Measurements from ENCODE around the gene ACSF3. TPM values are rescaled to one million over a fixed set of nuclear protein-coding genes. Genes with fewer than 3 reads are reported as not detected.

The ACSF3 gene
- total RNA-seq, 1 experiment from 2014 or later = 30.8 TPM

- H3K4me1 ChIP-seq (ENCODE audit: control insufficient read depth, insufficient read depth, low read length) = no peaks in the 10 kb centered on the region; the same call in 1 of the 2 replicates
- H3K27ac ChIP-seq (ENCODE audit: low read length) = no peak overlapping the region
- TF ChIP-seq POLR2AphosphoS5 (IDR thresholded peaks at IDR 0.05; ENCODE audit: low read depth, low read length) = no peak
- no peak for TF ChIP-seq SIN3A (IDR thresholded peaks at IDR 0.05; ENCODE audit: borderline replicate concordance, insufficient read depth, low read depth, low read length)
- no peak for TF ChIP-seq TCF7L2 (IDR thresholded peaks at IDR 0.05; ENCODE audit: low read depth, low read length)
- TF ChIP-seq, protein P1, sequence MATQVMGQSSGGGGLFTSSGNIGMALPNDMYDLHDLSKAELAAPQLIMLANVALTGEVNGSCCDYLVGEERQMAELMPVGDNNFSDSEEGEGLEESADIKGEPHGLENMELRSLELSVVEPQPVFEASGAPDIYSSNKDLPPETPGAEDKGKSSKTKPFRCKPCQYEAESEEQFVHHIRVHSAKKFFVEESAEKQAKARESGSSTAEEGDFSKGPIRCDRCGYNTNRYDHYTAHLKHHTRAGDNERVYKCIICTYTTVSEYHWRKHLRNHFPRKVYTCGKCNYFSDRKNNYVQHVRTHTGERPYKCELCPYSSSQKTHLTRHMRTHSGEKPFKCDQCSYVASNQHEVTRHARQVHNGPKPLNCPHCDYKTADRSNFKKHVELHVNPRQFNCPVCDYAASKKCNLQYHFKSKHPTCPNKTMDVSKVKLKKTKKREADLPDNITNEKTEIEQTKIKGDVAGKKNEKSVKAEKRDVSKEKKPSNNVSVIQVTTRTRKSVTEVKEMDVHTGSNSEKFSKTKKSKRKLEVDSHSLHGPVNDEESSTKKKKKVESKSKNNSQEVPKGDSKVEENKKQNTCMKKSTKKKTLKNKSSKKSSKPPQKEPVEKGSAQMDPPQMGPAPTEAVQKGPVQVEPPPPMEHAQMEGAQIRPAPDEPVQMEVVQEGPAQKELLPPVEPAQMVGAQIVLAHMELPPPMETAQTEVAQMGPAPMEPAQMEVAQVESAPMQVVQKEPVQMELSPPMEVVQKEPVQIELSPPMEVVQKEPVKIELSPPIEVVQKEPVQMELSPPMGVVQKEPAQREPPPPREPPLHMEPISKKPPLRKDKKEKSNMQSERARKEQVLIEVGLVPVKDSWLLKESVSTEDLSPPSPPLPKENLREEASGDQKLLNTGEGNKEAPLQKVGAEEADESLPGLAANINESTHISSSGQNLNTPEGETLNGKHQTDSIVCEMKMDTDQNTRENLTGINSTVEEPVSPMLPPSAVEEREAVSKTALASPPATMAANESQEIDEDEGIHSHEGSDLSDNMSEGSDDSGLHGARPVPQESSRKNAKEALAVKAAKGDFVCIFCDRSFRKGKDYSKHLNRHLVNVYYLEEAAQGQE (IDR thresholded peaks at IDR 0.05; ENCODE audit: insufficient read depth in 1 of 2, low read depth in 2 of 2, low read length in 1 of 2) = no peak
- no peak for TF ChIP-seq CTCF (IDR thresholded peaks at IDR 0.05)
- BruUV-seq (replicated peaks) = no TSS peak
- H3K4me3 ChIP-seq (ENCODE audit: low read depth in 2 of 2, low read length in 2 of 2) = no peak overlapping the region
- POLR2A ChIA-PET = no interaction called here
- ATAC-seq (no peak), DNase-seq (ENCODE audit: low read depth, low spot score) (no peak)
- in situ Hi-C loops (cut with HindIII; ENCODE audit: low pct_unique_long_range_greater_than_20kb, low sequenced_read_pairs) = no loop called here
- CTCF ChIA-PET = no interaction called here
- H3K27me3 ChIP-seq (ENCODE audit: control insufficient read depth, insufficient read depth, low read length) = no peaks in the 10 kb centered on the region
- no peaks in the 10 kb centered on the region for H3K36me3 ChIP-seq (ENCODE audit: control insufficient read depth, insufficient read depth, low read length)
- intact Hi-C loops (cut with micrococcal nuclease; ENCODE audit: unreplicated experiment) = no loop called here
- no peaks in the 10 kb centered on the region for H3K9me3 ChIP-seq (ENCODE audit: control insufficient read depth, insufficient read depth, low read depth, low read length)
These were observed 34.8 kb upstream of the ACSF3 start for GRCh38 chr16:89058812-89059211.

DNA sequence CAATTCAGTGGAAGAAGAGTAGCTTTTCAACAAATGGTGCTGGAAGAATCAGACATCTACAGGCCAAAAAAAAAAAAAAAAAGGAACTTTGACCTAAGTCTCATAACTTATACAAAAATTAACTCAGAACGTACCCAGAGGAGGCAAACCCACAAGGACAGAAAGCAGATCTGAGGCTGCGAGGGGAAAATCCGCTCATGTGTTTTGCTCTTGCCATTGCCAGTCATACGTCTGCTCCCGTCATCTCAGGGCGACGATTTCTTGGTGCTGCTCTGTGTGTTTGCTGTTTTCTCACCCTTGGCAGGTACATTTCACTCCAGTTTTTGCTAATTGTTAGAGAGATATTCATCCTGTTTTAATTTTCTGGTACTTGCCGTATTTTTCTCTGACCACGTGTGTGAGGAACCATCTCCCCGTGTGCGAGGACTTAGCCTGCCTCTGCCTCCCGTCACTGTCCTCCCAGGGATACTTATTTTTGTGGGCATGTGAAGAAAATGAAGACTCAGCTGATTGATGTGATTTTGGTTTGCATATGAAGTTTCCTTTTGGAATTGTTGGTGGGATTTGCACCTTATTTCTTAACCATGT lies 33.4 kb upstream of the ACSF3 start:
- in situ Hi-C loops (cut with HindIII; ENCODE audit: low pct_unique_long_range_greater_than_20kb, low sequenced_read_pairs) = no loop called here
- no peaks in the 10 kb centered on the region for H3K9me3 ChIP-seq (ENCODE audit: control insufficient read depth, insufficient read depth, low read depth, low read length)
- no peak overlapping the region for H3K4me3 ChIP-seq (ENCODE audit: low read depth in 2 of 2, low read length in 2 of 2)
- DNase-seq (ENCODE audit: low read depth, low spot score) = no peak
- ChIA-PET CTCF (no interaction called here), POLR2A (no interaction called here)
- H3K27me3 ChIP-seq (ENCODE audit: control insufficient read depth, insufficient read depth, low read length) = no peaks in the 10 kb centered on the region
- H3K36me3 ChIP-seq (ENCODE audit: control insufficient read depth, insufficient read depth, low read length) = no peaks in the 10 kb centered on the region
- H3K4me1 ChIP-seq (ENCODE audit: control insufficient read depth, insufficient read depth, low read length) = no peaks in the 10 kb centered on the region
- TF ChIP-seq POLR2AphosphoS5 (IDR thresholded peaks at IDR 0.05; ENCODE audit: low read depth, low read length) = no peak
- TF ChIP-seq, protein P1 (IDR thresholded peaks at IDR 0.05; ENCODE audit: insufficient read depth in 1 of 2, low read depth in 2 of 2, low read length in 1 of 2) = no peak
- BruUV-seq (replicated peaks) = no TSS peak
- intact Hi-C loops (cut with micrococcal nuclease; ENCODE audit: unreplicated experiment) = no loop called here
- no peak for ATAC-seq
- no peak overlapping the region for H3K27ac ChIP-seq (ENCODE audit: low read length)

All from Panc1 (cell line).